GM12878 (cell line): ENCODE results near the gene VKORC1. TPM values are rescaled to one million over a fixed set of nuclear protein-coding genes. Genes with fewer than 3 reads are reported as not detected.

Source experiments
- ATAC-seq: fragments of 200-7000 bp; cut with Tn5 transposase; 3 replicates; pipeline ENCODE4 v1.9.1; 2020; ENCODE audit warnings: mild to moderate bottlenecking, moderate library complexity
- Bru-seq: library from RNA; stranded (reverse); fragments of 400-500 nt; gene quantifications from one replicate; lab custom pipeline; 2021; lab: Mats Ljungman, UMichigan
- BruChase-seq, 2 experiments: library from RNA; stranded (reverse); fragments of 400-500 nt; gene quantifications; one replicate each; lab custom pipeline; 2021; lab: Mats Ljungman, UMichigan
- BruUV-seq: library from RNA; stranded (reverse); fragments of 400-500 nt; replicated peaks from 2 replicates; lab custom pipeline; 2021; lab: Mats Ljungman, UMichigan
- CTCF ChIA-PET: fragments of 300-600 bp; sonication (Branson Sonifier 250); formaldehyde crosslinking; extraction: SDS; loops from one replicate; lab custom pipeline; 2021; ENCODE audit warnings: inconsistent platforms; lab: Yijun Ruan, JAX
- POLR2A ChIA-PET: fragments of 350-600 bp; formaldehyde crosslinking; extraction: SDS; loops from one replicate; lab custom pipeline; 2021; ENCODE audit warnings: inconsistent platforms; lab: Charles Lee
- RAD21 ChIA-PET: fragments of 300-600 bp; sonication (Branson Sonifier 250); formaldehyde crosslinking; loops from one replicate; lab custom pipeline; 2023; ENCODE audit warnings: antibody characterized with exemption; ENCODE audit not compliant: unreplicated experiment; lab: Charles Lee
- SMC1A ChIA-PET: fragments of 300-600 bp; sonication (Branson Sonifier 250); formaldehyde crosslinking; loops from one replicate; lab custom pipeline; 2023; ENCODE audit not compliant: unreplicated experiment, uncharacterized antibody; lab: Charles Lee
- DNase-seq: peaks from one replicate; pipeline ENCODE4 v3.0.0-alpha.2; 2011; ENCODE audit warnings: low read depth, low spot score
- FAIRE-seq: peaks from 3 replicates; lab custom pipeline; 2011; peaks lifted over from hg19 to GRCh38; lab: Jason Lieb, UNC
- H2AFZ ChIP-seq: 2 replicates; pipeline ENCODE4 v1.6.0; 2011; ENCODE audit warnings: low read depth, low read length, control low read depth; ENCODE audit not compliant: control insufficient read depth
- H3K27ac ChIP-seq: 2 replicates; pipeline ENCODE4 v1.5.1; 2011; ENCODE audit warnings: control low read depth; ENCODE audit not compliant: control insufficient read depth, insufficient read depth
- H3K27me3 ChIP-seq, 2 experiments: replicated peaks in 1 of 2; 2 replicates each; pipeline versions ENCODE4 v1.6.0 to v1.6.1; 2011; ENCODE audit warnings: low read length in 1 of 2; ENCODE audit not compliant: control insufficient read depth in 2 of 2, insufficient read depth in 2 of 2
- H3K36me3 ChIP-seq, 2 experiments: 2 replicates each; pipeline ENCODE4 v1.5.1; 2011; ENCODE audit warnings: low read length in 1 of 2; ENCODE audit not compliant: control insufficient read depth in 2 of 2, insufficient read depth in 2 of 2
- H3K4me1 ChIP-seq: 2 replicates; pipeline ENCODE4 v1.6.1; 2011; ENCODE audit warnings: mild to moderate bottlenecking, low read length, moderate library complexity, mixed read lengths; ENCODE audit not compliant: control insufficient read depth, insufficient read depth
- H3K4me2 ChIP-seq: 2 replicates; pipeline ENCODE4 v1.6.0; 2011; ENCODE audit warnings: control low read depth; ENCODE audit not compliant: control insufficient read depth, insufficient read depth
- H3K4me3 ChIP-seq: fragments of 200-600 bp; sonication (generic); 2 replicates; pipeline ENCODE4 v1.5.1; 2016
- H3K79me2 ChIP-seq: 2 replicates; pipeline ENCODE4 v1.6.0; 2011; ENCODE audit warnings: low read length; ENCODE audit not compliant: control insufficient read depth, insufficient read depth
- H3K9ac ChIP-seq: 2 replicates; pipeline ENCODE4 v1.8.0; 2011; ENCODE audit warnings: low read length, control low read depth, mixed read lengths; ENCODE audit not compliant: control insufficient read depth, insufficient read depth
- H3K9me3 ChIP-seq: replicated peaks from 3 replicates; pipeline ENCODE4 v1.5.1; 2011; ENCODE audit warnings: mild to moderate bottlenecking, low read length; ENCODE audit not compliant: control insufficient read depth, insufficient read depth
- H4K20me1 ChIP-seq: 2 replicates; pipeline ENCODE4 v1.6.0; 2011; ENCODE audit not compliant: control insufficient read depth, insufficient read depth
- JUNB ChIP-seq: IDR thresholded peaks from 2 replicates; pipeline ENCODE4 v1.6.1; 2016; ENCODE audit warnings: antibody characterized with exemption, mild to moderate bottlenecking
- NFYA ChIP-seq: IDR thresholded peaks from 2 replicates; pipeline ENCODE4 v1.6.1; 2011; ENCODE audit warnings: low read depth, mild to moderate bottlenecking, low read length, improper control_type of control experiment, borderline replicate concordance
- NR2C1 ChIP-seq: fragments of 450-650 bp; IDR thresholded peaks from 2 replicates; pipeline ENCODE4 v1.6.1; 2017; ENCODE audit warnings: antibody characterized with exemption, mild to moderate bottlenecking, moderate library complexity
- NR2F1 ChIP-seq: fragments of 450-650 bp; conservative IDR thresholded peaks from 2 replicates; pipeline ENCODE4 v1.6.1; 2017; ENCODE audit warnings: mild to moderate bottlenecking
- STAT3 ChIP-seq: IDR thresholded peaks from 2 replicates; pipeline ENCODE4 v1.6.1; 2011; ENCODE audit warnings: low read depth, low read length, improper control_type of control experiment
- ZNF24 ChIP-seq: fragments of 450-650 bp; IDR thresholded peaks from 2 replicates; pipeline ENCODE4 v1.6.1; 2017; ENCODE audit warnings: antibody characterized with exemption, mild to moderate bottlenecking
- ZNF384 ChIP-seq: IDR thresholded peaks from 2 replicates; pipeline ENCODE4 v1.6.1; 2012; ENCODE audit warnings: low read depth, mild to moderate bottlenecking, low read length, improper control_type of control experiment, borderline replicate concordance
- ZNF622 ChIP-seq: fragments of 450-650 bp; IDR thresholded peaks from 2 replicates; pipeline ENCODE4 v1.6.1; 2017; ENCODE audit warnings: mild to moderate bottlenecking, inconsistent platforms
- ZSCAN29 ChIP-seq: fragments of 450-650 bp; IDR thresholded peaks from 2 replicates; pipeline ENCODE4 v1.6.1; 2017; ENCODE audit warnings: mild to moderate bottlenecking, moderate library complexity
- WGBS: methylation state at CpG from one replicate; pipeline ENCODE4 v1.1.6; 2016; ENCODE audit warnings: low lambda C conversion rate; ENCODE audit not compliant: insufficient replicate concordance, insufficient coverage; ENCODE audit errors: missing lambda C conversion rate; 5-methylcytosine and 5-hydroxymethylcytosine counted together
- in situ Hi-C: fragments of 300-500 bp; cut with MboI; formaldehyde crosslinking; loops from 9 replicates; pipeline ENCODE4 v1.14.3; 2018; ENCODE audit warnings: mixed read lengths
- intact Hi-C: fragments of 100-400 bp; cut with micrococcal nuclease; formaldehyde crosslinking; loops from one replicate; pipeline ENCODE4 v1.14.2; 2022; ENCODE audit not compliant: unreplicated experiment
- long read RNA-seq, 2 experiments: library from polyadenylated mRNA; unstranded; transcript quantifications; one replicate each; pipeline ENCODE4 v2.0.0, GENCODE V29; 2019 to 2020
- polyA minus RNA-seq, 3 experiments: library from RNA; depleted of rRNA, polyadenylated mRNA; stranded (reverse); fragments of >200 nt; gene quantifications; 2 replicates each; pipeline ENCODE4 v1.2.3, GENCODE V29; 2011
- polyA plus RNA-seq, 11 experiments: library from polyadenylated mRNA; depleted of rRNA in 4 of 11; unstranded in 6 of 11; stranded (reverse) in 5 of 11; fragments of >200 nt; fragmentation: Nextera tagmentation in 4 of 11; fragmentation: Illumina TruSeq in 1 of 11; extraction: Ambion mirVana in 4 of 11; extraction: Trizol in 1 of 11; gene quantifications; 1 replicate in 1 of 11; 2 replicates in 10 of 11; pipeline versions ENCODE4 v1.2.1 to v1.2.3, GENCODE V29; 2011 to 2016; ENCODE audit warnings: inconsistent platforms in 2 of 11, missing spikeins in 2 of 11, low read depth in 1 of 11
- total RNA-seq, 4 experiments: library from RNA; depleted of rRNA in 3 of 4; stranded (reverse); fragments of >200 nt in 3 of 4; fragmentation: Illumina TruSeq in 1 of 4; extraction: Trizol in 1 of 4; gene quantifications; 2 replicates each; pipeline versions ENCODE4 v1.2.1 to v1.2.3, GENCODE V29; 2013 to 2021
- TF ChIP-seq, protein P1 (sequence below): fragments of 450-650 bp; IDR thresholded peaks from 2 replicates; pipeline ENCODE4 v1.6.1; 2017; ENCODE audit warnings: mild to moderate bottlenecking
- TF ChIP-seq, protein P2 (sequence below): fragments of 450-650 bp; conservative IDR thresholded peaks from 2 replicates; pipeline ENCODE4 v1.6.1; 2017; ENCODE audit warnings: mild to moderate bottlenecking, moderate library complexity
- TF ChIP-seq, protein P3 (sequence below): IDR thresholded peaks from 2 replicates; pipeline ENCODE4 v1.6.1; 2011; ENCODE audit warnings: borderline replicate concordance, low read depth, mild to moderate bottlenecking, moderate library complexity, mixed read lengths, low read length; ENCODE audit not compliant: insufficient read depth; ENCODE audit errors: extremely low read length

The VKORC1 gene
- 70.1 and 71.4 TPM in 2 replicates for total RNA-seq (2013; cell fraction: nucleolus; rRNA removed)
- total RNA-seq (2014; rRNA removed): 60.5 and 62.5 TPM in 2 replicates
- 26.3 and 28.5 TPM in 2 replicates for total RNA-seq (2014; rRNA removed; fragmentation: Illumina TruSeq; extraction: Trizol)
- 52.9 and 55.8 TPM in 2 replicates for total RNA-seq (2021)
- 76.2 TPM for polyA plus RNA-seq (2011; ENCODE audit: low read depth)
- polyA plus RNA-seq (2011; rRNA removed): 96.0 and 140 TPM in 2 replicates
- 267 and 310 TPM in 2 replicates for polyA plus RNA-seq (2011; cell fraction: cytosol; rRNA removed)
- polyA plus RNA-seq (2011; cell fraction: nucleus; rRNA removed): 118 and 172 TPM in 2 replicates
- polyA plus RNA-seq (2012): 102 and 110 TPM in 2 replicates
- polyA plus RNA-seq (2014; fragmentation: Illumina TruSeq; extraction: Trizol): 43.6 and 44.6 TPM in 2 replicates
- 10 to 100 TPM; 19.8 to 39.0 TPM for polyA plus RNA-seq (2014; fragmentation: Nextera tagmentation; extraction: Ambion mirVana)
- 97.2 and 99.6 TPM in 2 replicates for polyA plus RNA-seq (2014; rRNA removed)
- 10 to 100 TPM; 72.6 to 86.6 TPM for polyA plus RNA-seq (2016; fragmentation: Nextera tagmentation; extraction: Ambion mirVana)
- 165 and 188 TPM in 2 replicates for polyA minus RNA-seq (2011; rRNA and poly(A)+ RNA removed)
- polyA minus RNA-seq (2011; cell fraction: cytosol; rRNA and poly(A)+ RNA removed): 36.4 and 40.9 TPM in 2 replicates
- 29.7 and 47.3 TPM in 2 replicates for polyA minus RNA-seq (2011; cell fraction: nucleus; rRNA and poly(A)+ RNA removed)
- percentile 68 among the genes with signal in this experiment for Bru-seq, nascent RNA
- BruChase-seq, experiment 1, labeled RNA remaining after a 6-hour chase: percentile 87 among the genes with signal in this experiment
- percentile 74 among the genes with signal in this experiment for BruChase-seq, experiment 2, labeled RNA remaining after a 2-hour chase
- long read RNA-seq, experiment 1, transcript VKORC1-203 (2 exons, 901 nt): minor isoform, 9 of 47 reads
- long read RNA-seq, experiment 1, transcript VKORC1-205 (3 exons, 1,012 nt): major isoform, 34 of 47 reads
- long read RNA-seq, experiment 1, partial matches to known transcripts: 0 of 47 reads
- long read RNA-seq, experiment 1, other reads (novel, unspliced or antisense): 1 of 47 reads
- long read RNA-seq, experiment 2, transcript VKORC1-205 (3 exons, 1,012 nt): major isoform, 42 of 51 reads
- long read RNA-seq, experiment 2, partial matches to known transcripts: 0 of 51 reads
- long read RNA-seq, experiment 2, other reads (novel, unspliced or antisense): 3 of 51 reads

DNA sequence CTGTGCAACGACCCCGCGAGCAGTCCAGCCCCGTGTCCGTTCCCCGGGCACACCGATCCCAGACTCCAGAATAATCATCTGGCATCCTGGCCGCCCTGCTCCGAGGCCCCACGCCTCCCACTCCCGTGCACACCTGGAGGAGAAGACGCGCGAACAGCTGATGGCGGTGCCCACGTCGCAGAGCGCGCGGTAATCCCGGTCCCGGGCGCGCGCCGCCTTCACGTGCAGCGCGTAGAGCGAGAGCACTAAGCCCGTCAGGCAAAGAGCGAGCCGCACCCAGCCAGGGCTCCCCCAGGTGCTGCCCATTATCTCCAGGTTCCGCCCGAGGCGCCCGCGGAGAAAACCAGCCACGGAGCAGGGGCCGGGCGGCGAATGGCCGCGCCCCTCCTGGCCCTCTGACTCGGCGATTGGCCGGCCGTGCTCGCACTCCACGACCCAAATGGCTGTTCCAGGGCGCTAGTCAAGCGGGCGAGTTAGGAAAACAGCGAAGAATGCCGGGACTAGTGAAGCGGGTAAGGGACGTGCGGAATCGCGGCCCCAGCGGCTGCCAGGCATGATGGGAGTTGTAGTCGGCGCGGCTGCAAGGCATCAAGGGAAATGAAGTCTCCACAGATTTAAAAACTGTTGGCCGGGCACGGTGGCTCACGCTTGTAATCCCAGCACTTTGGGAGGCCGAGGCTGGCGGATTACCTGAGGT is at the start of gene VKORC1:
VKORC1 (minus strand) TSS at position 374 of the 697 bp plus-strand sequence; CDS start at position 306, 68 bp downstream.
- in situ Hi-C loops (loop anchor here (5.0 kb wide), 1 partner anchor 107 kb away; the partner anchor contains the start of gene HSD3B7), intact Hi-C loops (loop anchor here (1.0 to 10.0 kb wide), 6 partner anchors 20 to 348 kb away; partner anchors contain the start of genes HSD3B7, SETD1A, STX4 and ZNF646)
- peak within 1 kb of the TSS; percentile 99 for H3K4me3 ChIP-seq
- ChIA-PET CTCF (interaction anchor here (0.7 to 4.2 kb wide), 8 partner anchors 8 to 775 kb away, joined by 3 to 27 read pairs (median 6); partner anchors contain the start of genes HSD3B7, ZNF646 and ZNF668), RAD21 (interaction anchor here (0.7 to 1.8 kb wide), 7 partner anchors 21 to 348 kb away, joined by 3 to 8 read pairs (median 5); partner anchors contain the start of genes HSD3B7, ZNF646, ZNF668 and ZNF843), POLR2A (interaction anchor here (0.6 to 2.0 kb wide), 8 partner anchors 21 to 324 kb away, joined by 3 to 5 read pairs (median 4); partner anchors contain the start of genes FUS, KAT8, STX4 and ZNF646), SMC1A (interaction anchor here (0.8 to 1.7 kb wide), 2 partner anchors 100 to 109 kb away, joined by 3 to 5 read pairs; no protein-coding TSS in a partner anchor)
- ATAC-seq (peak; percentile 89), FAIRE-seq (peak; percentile 73), DNase-seq (peak; percentile 87)
- peak within 1 kb of the TSS; percentile 83 for H3K9ac ChIP-seq
- peaks cover 20% of the 10 kb centered on the region for H3K79me2 ChIP-seq
- BruUV-seq: TSS peak; percentile 70
- peaks cover 8% of the 10 kb centered on the region for H3K4me1 ChIP-seq
- peak within 1 kb of the TSS; percentile 86 for H3K4me2 ChIP-seq
- peak within 1 kb of the TSS; percentile 81 for H3K27ac ChIP-seq
- peak within 1 kb of the TSS; percentile 95 for H2AFZ ChIP-seq
- no peaks in the 10 kb centered on the region for H3K9me3 ChIP-seq
- no peaks in the 10 kb centered on the region for H3K27me3 ChIP-seq
- H4K20me1 ChIP-seq: no peaks in the 10 kb centered on the region
- WGBS: 1% methylated on average over 69 of the region's 69 CpGs
- peaks cover 0 to 2% of the 10 kb centered on the region in 2 experiments; a peak in 3 of 4 replicates for H3K36me3 ChIP-seq
- no peak for TF ChIP-seq ZNF622
- no peak for TF ChIP-seq ZSCAN29
- TF ChIP-seq NR2C1: no peak
- TF ChIP-seq, protein P1, sequence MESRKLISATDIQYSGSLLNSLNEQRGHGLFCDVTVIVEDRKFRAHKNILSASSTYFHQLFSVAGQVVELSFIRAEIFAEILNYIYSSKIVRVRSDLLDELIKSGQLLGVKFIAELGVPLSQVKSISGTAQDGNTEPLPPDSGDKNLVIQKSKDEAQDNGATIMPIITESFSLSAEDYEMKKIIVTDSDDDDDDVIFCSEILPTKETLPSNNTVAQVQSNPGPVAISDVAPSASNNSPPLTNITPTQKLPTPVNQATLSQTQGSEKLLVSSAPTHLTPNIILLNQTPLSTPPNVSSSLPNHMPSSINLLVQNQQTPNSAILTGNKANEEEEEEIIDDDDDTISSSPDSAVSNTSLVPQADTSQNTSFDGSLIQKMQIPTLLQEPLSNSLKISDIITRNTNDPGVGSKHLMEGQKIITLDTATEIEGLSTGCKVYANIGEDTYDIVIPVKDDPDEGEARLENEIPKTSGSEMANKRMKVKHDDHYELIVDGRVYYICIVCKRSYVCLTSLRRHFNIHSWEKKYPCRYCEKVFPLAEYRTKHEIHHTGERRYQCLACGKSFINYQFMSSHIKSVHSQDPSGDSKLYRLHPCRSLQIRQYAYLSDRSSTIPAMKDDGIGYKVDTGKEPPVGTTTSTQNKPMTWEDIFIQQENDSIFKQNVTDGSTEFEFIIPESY: no peak
- TF ChIP-seq ZNF24: no peak
- 0 out of 2 replicates have a peak, but pooled peaks have one; percentile 33 for TF ChIP-seq NR2F1
- TF ChIP-seq, protein P2, sequence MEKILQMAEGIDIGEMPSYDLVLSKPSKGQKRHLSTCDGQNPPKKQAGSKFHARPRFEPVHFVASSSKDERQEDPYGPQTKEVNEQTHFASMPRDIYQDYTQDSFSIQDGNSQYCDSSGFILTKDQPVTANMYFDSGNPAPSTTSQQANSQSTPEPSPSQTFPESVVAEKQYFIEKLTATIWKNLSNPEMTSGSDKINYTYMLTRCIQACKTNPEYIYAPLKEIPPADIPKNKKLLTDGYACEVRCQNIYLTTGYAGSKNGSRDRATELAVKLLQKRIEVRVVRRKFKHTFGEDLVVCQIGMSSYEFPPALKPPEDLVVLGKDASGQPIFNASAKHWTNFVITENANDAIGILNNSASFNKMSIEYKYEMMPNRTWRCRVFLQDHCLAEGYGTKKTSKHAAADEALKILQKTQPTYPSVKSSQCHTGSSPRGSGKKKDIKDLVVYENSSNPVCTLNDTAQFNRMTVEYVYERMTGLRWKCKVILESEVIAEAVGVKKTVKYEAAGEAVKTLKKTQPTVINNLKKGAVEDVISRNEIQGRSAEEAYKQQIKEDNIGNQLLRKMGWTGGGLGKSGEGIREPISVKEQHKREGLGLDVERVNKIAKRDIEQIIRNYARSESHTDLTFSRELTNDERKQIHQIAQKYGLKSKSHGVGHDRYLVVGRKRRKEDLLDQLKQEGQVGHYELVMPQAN: peak; percentile 84
- TF ChIP-seq JUNB: no peak
- TF ChIP-seq STAT3: no peak
- TF ChIP-seq, protein P3, sequence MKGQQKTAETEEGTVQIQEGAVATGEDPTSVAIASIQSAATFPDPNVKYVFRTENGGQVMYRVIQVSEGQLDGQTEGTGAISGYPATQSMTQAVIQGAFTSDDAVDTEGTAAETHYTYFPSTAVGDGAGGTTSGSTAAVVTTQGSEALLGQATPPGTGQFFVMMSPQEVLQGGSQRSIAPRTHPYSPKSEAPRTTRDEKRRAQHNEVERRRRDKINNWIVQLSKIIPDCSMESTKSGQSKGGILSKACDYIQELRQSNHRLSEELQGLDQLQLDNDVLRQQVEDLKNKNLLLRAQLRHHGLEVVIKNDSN: no peak
- no peak for TF ChIP-seq ZNF384
- TF ChIP-seq NFYA: no peak
